GM13976 (cell line): Measurements from ENCODE around the gene COBL.
"Not testable (repeated sequence)": the region's sequence is repeated elsewhere in the genome, so short reads cannot be mapped to it uniquely, and the experiment has no call there.

Experiments
- DNase-seq: peaks from one replicate; pipeline ENCODE4 v3.0.0; 2012; ENCODE audit warnings: low spot score
- CTCF ChIP-seq: IDR thresholded peaks from 2 replicates; pipeline ENCODE4 v1.5.1; 2012; ENCODE audit warnings: borderline replicate concordance, mild to moderate bottlenecking; ENCODE audit not compliant: insufficient read depth; ENCODE audit errors: extremely low read depth, missing control alignments, control extremely low read depth
- in situ Hi-C: fragments of 300-500 bp; cut with MboI; formaldehyde crosslinking; loops from one replicate; pipeline ENCODE4 v1.12.0; 2022; ENCODE audit warnings: low sequenced_read_pairs, mixed read lengths, inconsistent platforms; ENCODE audit not compliant: unreplicated experiment

COBL gene

DNA sequence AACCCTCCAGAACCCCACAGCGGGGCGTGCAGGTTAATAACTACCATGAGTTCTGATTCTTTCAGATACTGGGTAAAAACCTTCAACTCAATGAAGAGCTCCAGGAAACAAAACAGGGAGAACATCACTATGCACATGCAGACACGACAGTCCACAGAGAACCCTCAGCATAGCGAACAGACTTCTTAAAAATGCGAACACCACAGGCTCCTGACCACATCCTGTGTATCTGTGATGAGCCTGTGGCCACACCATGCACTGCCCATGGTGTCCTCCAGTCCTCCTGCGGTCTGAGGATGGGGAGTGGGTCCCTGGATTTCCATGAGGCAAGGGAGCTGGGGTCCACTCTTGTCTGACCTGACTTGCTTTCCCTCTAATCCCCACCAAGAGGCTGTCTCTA is 107.2 kb downstream of the COBL start:
- no peak for DNase-seq
- in situ Hi-C loops, result no loop called here
- no peak for TF ChIP-seq CTCF

DNA sequence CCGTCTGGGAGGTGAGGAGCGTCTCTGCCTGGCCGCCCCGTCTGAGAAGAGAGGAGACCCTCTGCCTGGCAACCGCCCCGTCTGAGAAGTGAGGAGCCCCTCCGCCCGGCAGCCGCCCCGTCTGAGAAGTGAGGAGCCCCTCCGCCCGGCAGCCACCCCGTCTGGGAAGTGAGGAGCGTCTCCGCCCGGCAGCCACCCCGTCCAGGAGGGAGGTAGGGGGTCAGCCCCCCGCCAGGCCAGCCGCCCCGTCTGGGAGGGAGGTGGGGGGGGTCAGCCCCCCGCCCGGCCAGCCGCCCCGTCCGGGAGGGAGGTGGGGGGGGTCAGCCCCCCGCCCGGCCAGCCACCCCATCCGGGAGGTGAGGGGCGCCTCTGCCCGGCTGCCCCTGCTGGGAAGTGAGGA is 108.5 kb downstream of the COBL start:
- DNase-seq, in situ Hi-C loops: not testable (repeated sequence)

- no peak for DNase-seq
- in situ Hi-C loops, result no loop called here
- TF ChIP-seq CTCF, result no peak
Measured at GRCh38 chr7:51198654-51199053, 118.0 kb downstream of the COBL start.

DNA sequence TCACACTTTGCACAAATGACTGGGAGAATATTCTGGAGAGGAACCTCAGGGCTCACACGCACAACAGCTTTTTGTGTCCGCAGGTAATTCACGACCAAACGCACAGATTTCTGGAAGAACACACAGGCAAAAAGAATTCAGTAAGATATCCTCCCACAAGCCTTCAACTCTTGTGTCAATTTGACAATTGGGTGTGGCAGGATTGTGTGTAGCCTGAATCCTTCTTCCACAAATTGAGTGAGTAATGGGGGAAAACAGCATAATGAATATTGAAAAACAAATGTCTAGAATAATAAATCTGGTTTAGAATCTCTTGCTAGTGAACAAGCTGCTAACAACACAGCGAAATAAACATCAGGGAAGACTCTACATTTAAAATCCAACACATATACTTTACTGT is 125.6 kb downstream of the COBL start:
- TF ChIP-seq CTCF, result no peak
- no peak for DNase-seq
- in situ Hi-C loops, result no loop called here

GRCh38 chr7:51189777-51190176 is 126.8 kb downstream of the COBL start:
- no peak for TF ChIP-seq CTCF
- no peak for DNase-seq
- in situ Hi-C loops, result no loop called here

DNA sequence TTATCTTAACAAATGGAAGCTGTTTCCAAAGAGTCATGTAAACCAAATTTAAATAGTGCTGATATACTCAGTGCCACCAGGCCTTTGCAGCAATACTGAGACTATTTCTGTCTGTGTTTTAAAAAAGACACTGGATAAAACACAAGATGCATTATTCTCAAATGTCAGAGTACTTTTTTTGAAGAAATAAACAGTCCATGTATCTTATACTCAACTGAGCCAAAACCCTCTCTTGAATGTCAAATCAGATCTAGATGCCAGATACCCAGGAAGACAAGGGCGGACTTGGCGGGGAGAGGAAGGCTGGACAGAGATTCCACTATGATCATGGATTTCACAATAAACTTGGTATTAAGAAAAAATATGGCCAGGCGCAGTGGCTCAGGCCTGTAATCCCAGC is 127.6 kb downstream of the COBL start:
- TF ChIP-seq CTCF, result no peak
- in situ Hi-C loops, result no loop called here
- no peak for DNase-seq

DNA sequence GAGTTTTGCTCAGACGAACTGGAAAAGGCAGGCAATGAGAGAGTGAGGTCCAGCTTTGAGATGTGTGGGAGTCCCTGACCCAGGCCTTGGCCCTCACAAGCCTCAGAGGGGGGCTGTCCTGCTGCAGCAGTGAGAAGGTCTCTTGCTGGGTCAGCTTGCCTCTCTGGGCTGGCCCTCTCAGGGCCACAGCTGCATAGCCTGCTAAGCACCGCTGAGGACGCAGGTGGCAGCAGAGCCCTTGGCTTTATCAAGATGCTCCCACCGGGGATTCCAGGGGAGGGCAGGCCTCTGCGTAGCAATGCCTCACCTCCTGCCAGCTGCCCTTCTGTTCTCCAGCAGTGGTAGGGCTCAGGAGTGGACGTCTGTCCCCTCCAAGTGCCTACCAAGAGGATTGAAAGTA is 128.7 kb downstream of the COBL start:
- in situ Hi-C loops, result no loop called here
- TF ChIP-seq CTCF, result no peak
- DNase-seq, result no peak
